Activated gamma-delta T cell treated with Interleukin-2 at 50 U/mL for 16 hours (primary cell): ENCODE measurements around the gene KHDC4.

Source experiments
- DNase-seq: peaks from one replicate; pipeline ENCODE4 v3.0.0-alpha.2; 2020

KHDC4 gene

GRCh38 chr1:155968670-155969069, 34.5 kb upstream of the KHDC4 start:
- DNase-seq, result no peak

GRCh38 chr1:155968051-155968400, 33.8 kb upstream of the KHDC4 start:
- DNase-seq, result no peak

- no peak for DNase-seq
These were observed 33.3 kb upstream of the KHDC4 start for GRCh38 chr1:155967341-155968050.

- no peak for DNase-seq
These were observed 32.5 kb upstream of the KHDC4 start for GRCh38 chr1:155966750-155967149.

- no peak for DNase-seq
These were observed 31.9 kb upstream of the KHDC4 start for GRCh38 chr1:155966135-155966534.

- DNase-seq, result no peak
These were observed 30.0 kb upstream of the KHDC4 start for GRCh38 chr1:155964193-155964592.

- no peak for DNase-seq
These were observed 28.5 kb upstream of the KHDC4 start for GRCh38 chr1:155962599-155963211.

GRCh38 chr1:155961937-155962336, 27.7 kb upstream of the KHDC4 start:
- no peak for DNase-seq

GRCh38 chr1:155960081-155960745, 26.0 kb upstream of the KHDC4 start:
- no peak for DNase-seq

GRCh38 chr1:155957411-155957915, 23.2 kb upstream of the KHDC4 start:
- DNase-seq, result no peak

- no peak for DNase-seq
These were observed 20.4 kb upstream of the KHDC4 start for GRCh38 chr1:155954645-155955044.

- DNase-seq, result no peak
These were observed 18.3 kb upstream of the KHDC4 start for GRCh38 chr1:155952505-155952890.

GRCh38 chr1:155951753-155952504, 17.7 kb upstream of the KHDC4 start:
- no peak for DNase-seq

- DNase-seq, result no peak
These were observed 16.6 kb upstream of the KHDC4 start for GRCh38 chr1:155950829-155951228.

- DNase-seq, result no peak
These were observed 13.5 kb upstream of the KHDC4 start for GRCh38 chr1:155947741-155948140.

- no peak for DNase-seq
These were observed 13.1 kb upstream of the KHDC4 start for GRCh38 chr1:155947292-155947691.

GRCh38 chr1:155946633-155947219, 12.5 kb upstream of the KHDC4 start:
- no peak for DNase-seq

GRCh38 chr1:155944444-155944799, 10.2 kb upstream of the KHDC4 start:
- DNase-seq, result no peak

GRCh38 chr1:155942578-155943141, 8.4 kb upstream of the KHDC4 start:
- no peak for DNase-seq

GRCh38 chr1:155941845-155942531, 7.8 kb upstream of the KHDC4 start:
- DNase-seq, result no peak

GRCh38 chr1:155940993-155941844, 7.0 kb upstream of the KHDC4 start, which contains the start of gene RXFP4:
RXFP4 (plus strand) TSS chr1:155941638; CDS start chr1:155941710, 72 bp downstream.
- DNase-seq, result no peak
